ENCODE data around the gene HIVEP3. TPM values are rescaled to one million over a fixed set of nuclear protein-coding genes. Genes with fewer than 3 reads are reported as not detected.

HIVEP3 gene
- total and polyA plus RNA-seq, 3 experiments from 2014 or later = 15.1 to 24.0 (median 23.0) TPM

DNA sequence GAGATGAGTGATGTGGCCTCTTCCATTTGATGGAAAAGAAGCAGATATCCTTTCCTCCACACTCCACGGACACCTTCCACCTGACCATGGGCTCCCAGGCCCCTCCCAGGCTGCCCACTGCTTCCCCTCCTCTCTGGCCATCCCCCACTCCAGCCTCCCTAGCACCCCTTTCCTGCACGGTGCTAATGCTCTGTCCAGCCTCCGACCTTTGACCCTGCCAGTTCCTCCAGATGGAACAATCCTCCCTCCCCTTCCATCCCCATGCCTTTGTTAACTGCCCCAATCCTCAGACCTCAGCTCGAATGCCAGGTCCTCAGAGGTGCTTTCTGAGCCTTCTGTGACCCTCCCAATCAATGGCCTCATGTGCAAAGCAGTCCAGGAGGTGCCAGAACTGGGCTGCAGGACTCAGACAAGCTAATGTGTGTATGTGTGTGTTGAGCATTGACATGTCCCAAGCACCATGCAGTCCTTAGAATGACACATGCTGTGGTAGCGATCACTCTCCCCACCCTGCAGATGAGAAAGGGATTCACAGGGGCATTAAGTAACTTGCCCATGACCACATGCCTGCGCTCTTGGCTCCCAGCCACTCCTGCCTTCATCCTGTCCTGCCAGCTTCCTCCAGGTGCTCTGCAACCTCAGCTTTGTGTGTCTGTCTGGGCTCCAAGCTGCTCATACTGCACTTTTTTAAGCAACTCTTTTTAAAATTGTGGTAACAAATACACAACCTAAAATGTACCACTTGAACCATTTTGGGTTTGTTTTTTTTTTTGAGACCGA lies 370.8 kb downstream of the HIVEP3 start:
- H3K9me3 ChIP-seq (ENCODE audit: low read length) = no peaks in the 10 kb centered on the region
- H3K4me1 ChIP-seq (ENCODE audit: insufficient read depth, low read length) = no peaks in the 10 kb centered on the region
- DNase-seq = no peak
- Mint-ChIP-seq H3K4me3 (no peak overlapping the region), H3K36me3 (peaks cover 5 to 11% (median 9%) of the 10 kb centered on the region in 3 donors), H3K4me1 (no peaks in the 10 kb centered on the region), H3K27ac (peak overlapping the region in 1 of 8 donors; percentile 77), H3K9me3 (peaks cover 0 to 4% (median 0%) of the 10 kb centered on the region in 5 donors), H3K27me3 (no peaks in the 10 kb centered on the region)
- H3K4me3 ChIP-seq (ENCODE audit: low read length) = no peak overlapping the region
- POLR2A ChIA-PET = no interaction called here
- H3K27ac ChIP-seq (ENCODE audit: low read depth, low read length) = no peak overlapping the region
- CTCF ChIA-PET = no interaction called here
- no peaks in the 10 kb centered on the region for H3K36me3 ChIP-seq (ENCODE audit: insufficient read depth, low read length)
- H3K27me3 ChIP-seq (ENCODE audit: insufficient read depth, low read length, poor library complexity, severe bottlenecking) = no peaks in the 10 kb centered on the region

DNA sequence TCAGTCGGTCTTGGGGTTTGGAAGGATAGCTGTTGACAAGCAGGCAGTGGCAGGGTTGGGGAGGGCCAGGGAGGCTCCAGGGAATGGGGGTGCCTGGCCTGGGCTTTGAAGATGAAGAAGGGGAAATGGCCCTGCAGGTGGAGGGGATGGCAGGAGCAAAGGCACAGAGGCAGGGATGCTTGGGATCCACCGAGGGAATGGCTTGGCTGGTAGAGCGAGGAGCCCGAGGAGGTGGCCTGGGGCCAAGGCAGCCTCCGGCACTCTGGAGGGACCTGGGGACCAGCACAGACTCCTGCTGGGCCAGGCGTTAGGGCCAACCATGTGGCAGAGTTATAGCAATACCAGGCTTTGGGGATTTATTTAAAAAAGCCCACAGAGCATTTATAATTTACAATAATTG lies 371.4 kb downstream of the HIVEP3 start:
- H3K27me3 ChIP-seq (ENCODE audit: insufficient read depth, low read length, poor library complexity, severe bottlenecking) = no peaks in the 10 kb centered on the region

DNA sequence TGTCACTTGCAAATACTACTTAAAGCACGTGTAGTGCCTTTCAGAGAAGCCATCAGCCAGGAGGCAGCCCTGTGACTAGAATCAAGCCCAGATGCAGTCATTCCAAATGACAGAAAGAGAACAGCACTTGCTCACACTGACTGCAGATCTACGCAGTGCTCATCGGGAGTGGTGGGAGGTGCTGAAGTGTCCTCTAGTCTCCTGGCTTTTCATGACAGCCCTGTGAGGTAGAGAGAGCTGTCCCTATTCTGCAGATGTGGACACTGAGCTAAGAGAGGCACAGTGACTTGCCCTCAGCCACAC lies 371.9 kb downstream of the HIVEP3 start:
- H3K4me3 Mint-ChIP-seq = no peak overlapping the region
- Histone ChIP-seq H3K36me3 (ENCODE audit: insufficient read depth, low read length) (no peaks in the 10 kb centered on the region), H3K4me3 (ENCODE audit: low read length) (no peak overlapping the region), H3K9me3 (ENCODE audit: low read length) (no peaks in the 10 kb centered on the region), H3K27ac (ENCODE audit: low read depth, low read length) (no peak overlapping the region), H3K4me1 (ENCODE audit: insufficient read depth, low read length) (no peaks in the 10 kb centered on the region), H3K27me3 (ENCODE audit: insufficient read depth, low read length, poor library complexity, severe bottlenecking) (no peaks in the 10 kb centered on the region)
- peaks cover 3 to 19% (median 8%) of the 10 kb centered on the region in 3 donors for H3K36me3 Mint-ChIP-seq
- ChIA-PET POLR2A (no interaction called here), CTCF (no interaction called here)
- H3K27ac Mint-ChIP-seq = no peak overlapping the region
- peaks cover 0 to under 1% (median 0%) of the 10 kb centered on the region in 5 donors for H3K9me3 Mint-ChIP-seq
- H3K27me3 Mint-ChIP-seq = no peaks in the 10 kb centered on the region
- DNase-seq = no peak
- H3K4me1 Mint-ChIP-seq = peaks cover 0 to 3% (median 1%) of the 10 kb centered on the region in 3 donors

More for the DNA sequence above, 371.4 kb downstream of the HIVEP3 start:
- H3K36me3 ChIP-seq (ENCODE audit: insufficient read depth, low read length) = no peaks in the 10 kb centered on the region
- peak overlapping the region in 1 of 8 donors; percentile 47 for H3K27ac Mint-ChIP-seq
- no peak for DNase-seq
- peaks cover 0 to 2% (median 0%) of the 10 kb centered on the region in 5 donors for H3K9me3 Mint-ChIP-seq
- ChIA-PET POLR2A (no interaction called here), CTCF (no interaction called here)
- no peak overlapping the region for H3K4me3 Mint-ChIP-seq
- H3K4me3 ChIP-seq (ENCODE audit: low read length) = no peak overlapping the region
- H3K9me3 ChIP-seq (ENCODE audit: low read length) = no peaks in the 10 kb centered on the region
- H3K27me3 Mint-ChIP-seq = no peaks in the 10 kb centered on the region
- peaks cover 5 to 17% (median 7%) of the 10 kb centered on the region in 3 donors for H3K36me3 Mint-ChIP-seq
- H3K27ac ChIP-seq (ENCODE audit: low read depth, low read length) = no peak overlapping the region
- peaks cover 0 to 1% (median 0%) of the 10 kb centered on the region in 3 donors for H3K4me1 Mint-ChIP-seq
- no peaks in the 10 kb centered on the region for H3K4me1 ChIP-seq (ENCODE audit: insufficient read depth, low read length)

DNA sequence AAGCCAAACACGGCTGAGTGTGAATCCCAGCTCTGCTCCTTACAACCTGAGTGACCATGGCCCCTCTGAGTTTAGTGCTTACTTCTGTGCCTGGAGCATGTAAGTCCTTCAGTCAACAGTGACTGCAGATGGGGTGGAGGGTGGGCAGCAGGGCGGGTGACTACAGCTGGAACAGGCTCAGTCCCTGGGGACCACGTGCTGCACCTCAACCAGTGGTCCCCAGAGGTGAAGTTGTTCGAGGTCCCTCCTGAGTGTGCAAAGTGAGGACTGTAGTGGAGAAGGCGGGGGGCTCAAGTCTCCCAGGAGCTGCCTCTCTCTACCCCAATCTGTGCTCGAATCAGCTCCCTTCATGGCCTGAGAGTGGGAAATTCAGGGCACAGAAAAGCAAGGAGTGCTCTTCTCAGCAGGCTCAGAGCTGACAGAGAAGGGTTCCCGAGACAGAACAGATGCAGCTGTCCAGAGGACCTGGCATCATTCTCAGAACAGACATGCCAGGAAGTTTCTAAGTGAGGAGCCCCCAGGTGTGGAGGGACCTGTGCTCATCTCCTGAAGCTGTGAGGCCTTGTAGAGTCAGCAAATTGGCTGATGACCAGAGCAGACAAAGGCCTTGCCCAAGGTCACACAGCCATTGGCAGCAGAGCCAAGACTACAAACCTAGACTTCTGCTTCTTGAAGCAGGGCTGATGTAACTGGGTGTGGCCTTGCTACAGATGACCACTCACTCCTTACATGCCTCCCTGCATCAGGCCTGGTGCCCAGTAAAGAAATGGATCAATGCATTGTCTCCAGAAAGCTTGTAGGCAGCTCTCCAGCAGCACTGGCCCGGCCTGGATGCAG lies 372.5 kb downstream of the HIVEP3 start:
- peaks cover 5 to 9% (median 7%) of the 10 kb centered on the region in 3 donors for H3K4me1 Mint-ChIP-seq
- Histone ChIP-seq H3K4me3 (ENCODE audit: low read length) (no peak overlapping the region), H3K36me3 (ENCODE audit: insufficient read depth, low read length) (no peaks in the 10 kb centered on the region), H3K9me3 (ENCODE audit: low read length) (no peaks in the 10 kb centered on the region), H3K4me1 (ENCODE audit: insufficient read depth, low read length) (no peaks in the 10 kb centered on the region), H3K27ac (ENCODE audit: low read depth, low read length) (no peak overlapping the region), H3K27me3 (ENCODE audit: insufficient read depth, low read length, poor library complexity, severe bottlenecking) (no peaks in the 10 kb centered on the region)
- H3K36me3 Mint-ChIP-seq = peaks cover 0 to 20% (median 8%) of the 10 kb centered on the region in 3 donors
- no peaks in the 10 kb centered on the region for H3K27me3 Mint-ChIP-seq
- H3K9me3 Mint-ChIP-seq = no peaks in the 10 kb centered on the region
- CTCF ChIA-PET = no interaction called here
- peak overlapping the region in 2 of 8 donors; percentile 41 to 74 for H3K27ac Mint-ChIP-seq
- no peak for DNase-seq
- no peak overlapping the region for H3K4me3 Mint-ChIP-seq
- POLR2A ChIA-PET = no interaction called here

- Mint-ChIP-seq H3K27ac (peak overlapping the region in 1 of 8 donors; percentile 29), H3K4me3 (no peak overlapping the region), H3K36me3 (peaks cover 0 to 26% (median 13%) of the 10 kb centered on the region in 3 donors), H3K9me3 (no peaks in the 10 kb centered on the region), H3K27me3 (no peaks in the 10 kb centered on the region), H3K4me1 (peaks cover 16 to 17% (median 16%) of the 10 kb centered on the region in 3 donors)
- no peaks in the 10 kb centered on the region for H3K36me3 ChIP-seq (ENCODE audit: insufficient read depth, low read length)
- H3K4me1 ChIP-seq (ENCODE audit: insufficient read depth, low read length) = no peaks in the 10 kb centered on the region
- no peak for DNase-seq
- POLR2A ChIA-PET = no interaction called here
- no peaks in the 10 kb centered on the region for H3K9me3 ChIP-seq (ENCODE audit: low read length)
- H3K27me3 ChIP-seq (ENCODE audit: insufficient read depth, low read length, poor library complexity, severe bottlenecking) = no peaks in the 10 kb centered on the region
- no peak overlapping the region for H3K27ac ChIP-seq (ENCODE audit: low read depth, low read length)
- H3K4me3 ChIP-seq (ENCODE audit: low read length) = no peak overlapping the region
- CTCF ChIA-PET = interaction anchor here (1.2 kb wide), 1 partner anchor 26 kb away, joined by 3 read pairs; no protein-coding TSS in a partner anchor
Measured at GRCh38 chr1:41542196-41542930, 376.4 kb downstream of the HIVEP3 start.

GRCh38 chr1:41541592-41541952 lies 377.1 kb downstream of the HIVEP3 start:
- POLR2A ChIA-PET = interaction anchor here (0.6 kb wide), 1 partner anchor 353 kb away, joined by 4 read pairs; no protein-coding TSS in a partner anchor
- Histone ChIP-seq H3K27ac (ENCODE audit: low read depth, low read length) (no peak overlapping the region), H3K4me1 (ENCODE audit: insufficient read depth, low read length) (no peaks in the 10 kb centered on the region), H3K4me3 (ENCODE audit: low read length) (no peak overlapping the region), H3K27me3 (ENCODE audit: insufficient read depth, low read length, poor library complexity, severe bottlenecking) (no peaks in the 10 kb centered on the region), H3K9me3 (ENCODE audit: low read length) (no peaks in the 10 kb centered on the region), H3K36me3 (ENCODE audit: insufficient read depth, low read length) (no peaks in the 10 kb centered on the region)
- no peak for DNase-seq
- no peaks in the 10 kb centered on the region for H3K27me3 Mint-ChIP-seq
- CTCF ChIA-PET = interaction anchor here (1.2 to 1.5 kb wide), 2 partner anchors 26 to 632 kb away, joined by 3 to 4 read pairs; no protein-coding TSS in a partner anchor
- peaks cover 0 to 29% (median 13%) of the 10 kb centered on the region in 3 donors for H3K36me3 Mint-ChIP-seq
- H3K4me3 Mint-ChIP-seq = no peak overlapping the region
- H3K4me1 Mint-ChIP-seq = peaks cover 16 to 17% (median 16%) of the 10 kb centered on the region in 3 donors
- H3K27ac Mint-ChIP-seq = peak overlapping the region in 3 of 8 donors; percentile 19 to 73 (median 63)
- H3K9me3 Mint-ChIP-seq = no peaks in the 10 kb centered on the region

DNA sequence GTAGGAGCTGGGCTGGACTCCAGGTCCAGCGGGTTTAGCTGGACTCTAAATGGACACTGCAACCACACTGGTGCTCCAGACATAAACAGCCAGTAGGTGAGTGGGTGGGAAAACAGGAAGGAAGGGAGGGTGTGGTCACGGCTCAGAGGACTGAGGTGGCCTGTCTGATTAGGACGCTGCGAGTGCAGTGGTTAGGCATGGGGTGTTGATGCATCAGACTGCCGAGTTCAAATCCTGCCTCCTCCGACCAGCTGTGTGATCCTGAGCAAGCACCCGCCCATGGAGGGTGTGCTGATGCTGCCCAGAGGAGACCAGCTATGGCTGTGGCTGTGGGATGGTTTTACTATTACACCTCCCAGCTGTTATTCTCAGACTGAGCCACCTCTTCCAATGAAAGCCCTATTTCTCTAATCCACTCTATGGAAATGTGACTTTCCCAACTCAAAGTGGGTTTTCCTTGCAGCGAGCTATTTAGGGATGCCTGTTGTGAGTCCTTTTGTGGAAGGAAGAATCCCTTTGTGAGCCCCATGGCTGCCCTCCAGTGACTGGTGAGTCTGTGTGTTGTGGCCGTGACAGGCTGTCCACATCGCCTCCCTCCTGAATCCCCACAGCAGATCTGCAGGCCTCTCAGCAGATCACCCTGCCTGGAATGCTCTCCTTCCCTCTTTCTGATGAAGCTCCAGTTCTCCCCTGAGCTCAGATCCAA lies 377.7 kb downstream of the HIVEP3 start:
- H3K36me3 Mint-ChIP-seq = peaks cover 0 to 30% (median 13%) of the 10 kb centered on the region in 3 donors
- no peak for DNase-seq
- H3K4me1 ChIP-seq (ENCODE audit: insufficient read depth, low read length) = no peaks in the 10 kb centered on the region
- peak overlapping the region in 5 of 8 donors; percentile 14 to 87 (median 76) for H3K27ac Mint-ChIP-seq
- no peaks in the 10 kb centered on the region for H3K9me3 Mint-ChIP-seq
- H3K36me3 ChIP-seq (ENCODE audit: insufficient read depth, low read length) = no peaks in the 10 kb centered on the region
- H3K4me3 ChIP-seq (ENCODE audit: low read length) = no peak overlapping the region
- no peaks in the 10 kb centered on the region for H3K27me3 Mint-ChIP-seq
- POLR2A ChIA-PET = interaction anchor here (0.6 kb wide), 1 partner anchor 354 kb away, joined by 4 read pairs; no protein-coding TSS in a partner anchor
- H3K4me1 Mint-ChIP-seq = peaks cover 16 to 17% (median 16%) of the 10 kb centered on the region in 3 donors
- H3K4me3 Mint-ChIP-seq = peak overlapping the region in 1 of 7 donors; percentile 41
- H3K9me3 ChIP-seq (ENCODE audit: low read length) = no peaks in the 10 kb centered on the region
- CTCF ChIA-PET = interaction anchor here (1.2 to 1.5 kb wide), 2 partner anchors 25 to 633 kb away, joined by 3 to 4 read pairs; no protein-coding TSS in a partner anchor
- no peaks in the 10 kb centered on the region for H3K27me3 ChIP-seq (ENCODE audit: insufficient read depth, low read length, poor library complexity, severe bottlenecking)
- no peak overlapping the region for H3K27ac ChIP-seq (ENCODE audit: low read depth, low read length)
